HG03066 (cell line): ENCODE measurements around the gene SLC8A1.

ENCODE experiments used
- ATAC-seq: cut with Tn5 transposase; IDR thresholded peaks from one replicate; pipeline ENCODE4 v1.9.1; 2021; ENCODE audit warnings: low read depth; ENCODE audit not compliant: unreplicated experiment

Gene SLC8A1

GRCh38 chr2:40128796-40129195, 323.1 kb downstream of the SLC8A1 start:
- no peak for ATAC-seq

DNA sequence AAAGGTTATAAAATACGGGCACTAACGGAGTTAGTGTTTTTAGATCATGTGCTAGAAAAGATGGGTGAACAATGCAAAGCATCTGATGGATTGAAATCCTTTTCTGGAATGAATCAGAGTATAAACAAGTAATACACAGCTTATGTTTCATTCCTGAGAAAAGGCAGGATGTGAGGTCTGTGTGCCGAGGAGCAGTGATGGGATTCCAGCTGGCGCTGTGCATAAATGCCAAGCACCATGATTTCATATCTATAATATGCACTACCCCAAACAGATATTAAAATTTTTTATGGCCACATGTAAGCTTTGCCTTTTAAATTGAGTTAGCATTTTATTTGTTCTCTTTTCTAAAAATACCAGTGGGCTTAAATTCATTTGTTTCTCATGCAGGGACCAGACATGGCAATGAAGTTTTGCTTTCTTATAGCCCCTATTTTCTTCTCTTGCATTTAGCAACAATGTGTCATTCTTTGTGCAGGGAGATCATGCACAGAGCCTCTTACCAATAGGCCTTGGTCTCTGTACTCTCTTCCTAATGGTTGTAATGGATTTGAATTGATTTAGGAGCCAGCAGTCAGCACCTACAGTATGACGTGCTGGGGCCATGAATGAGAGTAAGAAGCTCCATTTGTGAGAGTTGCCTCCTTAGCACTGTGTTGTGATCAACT, 323.9 kb downstream of the SLC8A1 start:
- ATAC-seq = no peak

DNA sequence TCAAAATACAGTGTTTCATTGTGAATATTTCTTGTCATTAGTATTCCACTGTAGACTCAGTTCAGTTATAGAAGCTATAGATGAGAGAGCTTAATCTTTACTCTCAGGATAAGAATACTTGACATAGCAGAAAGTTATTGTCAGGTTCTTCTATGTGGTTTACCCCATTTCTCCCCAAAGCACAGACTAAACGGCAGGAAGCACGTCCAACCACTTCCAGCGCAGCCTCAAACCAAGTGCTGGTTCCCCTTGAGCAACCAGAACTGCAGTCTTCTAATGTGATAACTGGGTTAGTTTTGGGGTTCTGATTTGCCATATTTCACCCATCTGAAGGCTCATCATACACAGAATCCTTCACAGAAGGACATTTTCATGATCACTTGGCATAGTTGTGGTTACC, 324.7 kb downstream of the SLC8A1 start:
- no peak for ATAC-seq

GRCh38 chr2:40126006-40126405, 325.9 kb downstream of the SLC8A1 start:
- no peak for ATAC-seq

DNA sequence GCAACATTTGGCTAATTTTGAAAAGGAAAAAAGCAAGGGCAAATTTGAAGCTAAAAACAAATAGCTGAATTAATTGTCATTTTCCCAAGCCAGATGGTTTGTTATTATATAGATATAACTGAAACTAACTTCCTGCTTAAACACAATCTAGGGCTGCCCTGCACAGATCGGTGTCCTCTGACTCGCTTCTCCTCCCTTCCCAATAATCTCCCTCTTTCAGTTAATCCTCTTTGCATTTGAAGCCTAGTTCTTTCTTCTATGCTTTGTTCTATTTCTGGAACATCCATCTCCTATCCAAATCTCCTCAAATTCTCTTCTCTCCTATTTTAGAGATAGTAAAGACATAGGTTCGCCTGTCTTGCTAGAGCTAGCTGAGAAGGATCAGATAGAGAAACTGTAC, 328.1 kb downstream of the SLC8A1 start:
- ATAC-seq = no peak

DNA sequence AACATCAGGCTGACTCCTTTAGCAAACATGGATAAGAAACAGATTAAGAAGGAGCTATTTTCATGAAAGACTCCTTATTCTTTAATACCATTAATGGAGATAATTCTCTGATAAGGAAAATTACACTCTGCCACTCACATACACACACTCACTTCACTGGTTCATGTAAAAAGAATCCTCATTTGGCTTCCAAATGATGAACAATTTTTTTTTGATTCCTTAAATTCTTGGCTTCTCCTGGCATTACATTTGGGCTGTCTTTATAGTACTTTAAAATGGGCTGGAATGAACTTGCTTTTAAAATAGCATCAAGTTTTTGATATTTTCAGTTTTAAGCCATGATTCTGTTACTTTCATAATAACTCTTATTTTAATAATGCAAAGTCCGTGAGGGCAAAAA, 328.6 kb downstream of the SLC8A1 start:
- ATAC-seq = no peak

DNA sequence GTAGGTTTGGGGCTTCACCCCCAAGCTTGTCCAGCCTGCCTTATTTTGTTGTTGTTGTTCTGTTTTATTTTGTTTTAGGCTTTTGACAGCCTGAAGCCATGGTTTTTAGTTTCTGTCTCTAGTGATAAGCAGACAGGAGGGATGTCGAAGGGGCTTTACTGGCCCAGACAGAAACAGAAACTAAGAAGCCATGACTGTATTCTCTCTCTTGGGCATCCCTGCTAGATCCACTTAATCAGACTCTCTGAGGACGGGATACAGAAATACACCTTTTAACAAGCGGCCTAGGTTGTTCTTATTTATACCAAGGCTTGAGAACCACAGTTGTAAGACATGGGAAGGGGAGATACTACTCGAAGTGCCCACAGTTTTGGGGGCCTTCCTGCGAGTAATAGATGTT, 330.9 kb downstream of the SLC8A1 start:
- no peak for ATAC-seq

DNA sequence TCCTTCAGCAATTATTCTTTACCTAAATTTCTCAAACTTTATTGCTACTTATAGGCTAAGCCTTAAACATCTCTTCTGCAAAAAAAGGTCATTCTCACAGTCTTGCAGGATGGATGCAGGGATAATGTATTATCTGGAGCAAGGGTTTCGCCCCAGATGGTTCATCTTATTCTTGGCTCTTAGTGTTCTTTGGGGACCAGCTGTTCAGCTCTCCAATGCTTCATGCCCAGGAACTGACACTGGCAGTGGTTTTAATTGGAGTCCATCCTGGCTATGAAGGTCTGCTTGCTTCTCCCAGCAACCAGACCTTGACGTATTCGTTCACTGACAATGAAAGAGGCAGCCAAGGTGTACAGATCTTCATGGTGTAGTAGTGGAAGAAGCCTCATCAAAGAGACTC, 331.9 kb downstream of the SLC8A1 start:
- no peak for ATAC-seq

DNA sequence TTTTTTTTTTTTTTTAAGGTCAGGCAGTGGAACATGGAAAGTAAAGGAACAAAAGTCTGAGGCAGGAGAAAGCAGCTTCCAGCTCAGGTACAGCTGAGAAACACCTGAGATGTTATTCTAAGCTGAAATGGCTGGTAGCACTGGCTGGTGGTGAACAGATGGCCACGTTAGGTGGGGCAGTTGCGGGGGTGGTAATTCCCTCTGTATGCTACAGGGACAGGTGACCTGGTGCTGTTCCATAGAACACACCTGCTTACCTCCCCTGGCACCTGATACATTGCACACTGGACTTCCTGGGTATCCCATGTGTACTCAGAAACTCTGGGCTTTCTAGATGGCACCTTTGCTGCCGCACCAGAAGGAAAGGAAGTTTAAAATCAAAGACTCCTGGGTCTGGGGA, 333.3 kb downstream of the SLC8A1 start:
- ATAC-seq = no peak

GRCh38 chr2:40115894-40116293, 336.0 kb downstream of the SLC8A1 start:
- no peak for ATAC-seq

GRCh38 chr2:40115348-40115747, 336.5 kb downstream of the SLC8A1 start:
- ATAC-seq = no peak

DNA sequence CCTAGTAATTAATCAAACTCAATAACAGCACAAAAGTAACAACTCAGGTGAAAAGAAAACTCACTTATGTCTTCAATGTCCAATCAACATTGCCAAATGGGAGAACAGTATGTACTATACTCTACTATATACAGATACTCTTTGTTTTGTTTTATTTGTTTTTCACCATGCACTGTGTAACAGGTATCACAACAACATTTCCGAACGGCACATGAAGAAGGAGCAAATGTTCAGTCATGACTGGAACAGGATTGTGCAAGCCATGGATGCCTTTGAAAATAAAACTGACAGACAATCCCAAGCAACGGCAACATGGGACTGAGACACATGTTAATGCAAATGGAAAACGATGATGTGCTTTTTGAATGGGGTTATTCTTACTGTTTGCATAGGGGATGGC, 337.9 kb downstream of the SLC8A1 start:
- no peak for ATAC-seq

- no peak for ATAC-seq
These were observed 338.5 kb downstream of the SLC8A1 start for GRCh38 chr2:40113272-40113968.

- no peak for ATAC-seq
These were observed 342.5 kb downstream of the SLC8A1 start for GRCh38 chr2:40109381-40109780.

- no peak for ATAC-seq
These were observed 343.0 kb downstream of the SLC8A1 start for GRCh38 chr2:40108851-40109250.

DNA sequence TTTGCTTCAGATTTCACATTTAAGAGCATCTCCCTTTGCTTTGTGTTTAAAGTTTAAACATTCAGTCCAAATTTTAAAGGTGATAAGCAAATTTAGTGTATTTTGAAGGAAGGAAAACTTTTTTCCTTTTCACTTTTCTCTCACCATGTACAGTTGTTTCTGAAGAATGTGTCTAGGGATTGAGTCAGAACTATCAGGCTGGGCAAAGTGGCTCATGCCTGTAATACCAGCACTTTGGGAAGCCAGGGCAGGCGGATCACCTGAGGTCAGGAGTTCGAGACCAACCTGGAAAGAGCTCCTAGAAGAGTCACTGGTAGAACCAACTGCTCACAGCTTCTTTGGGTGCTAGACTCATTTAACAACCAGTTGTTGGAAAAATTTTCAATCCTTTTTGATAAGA, 345.8 kb downstream of the SLC8A1 start:
- ATAC-seq = no peak

GRCh38 chr2:40105593-40105992, 346.3 kb downstream of the SLC8A1 start:
- ATAC-seq = no peak

DNA sequence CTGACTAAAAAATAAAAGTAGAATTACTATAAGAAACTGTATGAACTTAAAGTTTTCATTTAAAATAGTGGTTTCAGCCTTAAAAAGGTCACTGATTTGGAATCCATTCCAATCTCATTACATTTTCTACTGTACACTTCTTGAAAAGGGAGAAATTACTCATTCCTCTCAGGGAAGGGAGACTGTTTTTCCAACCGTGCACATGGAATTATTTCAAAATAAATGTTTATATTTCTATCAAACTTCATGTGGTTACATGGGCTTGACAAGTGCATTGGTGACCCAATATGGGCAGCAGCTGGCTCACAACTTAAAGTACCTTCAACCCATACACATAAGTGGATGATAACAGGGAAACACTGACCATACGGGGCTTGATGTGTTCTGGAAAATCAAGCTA, 348.3 kb downstream of the SLC8A1 start:
- no peak for ATAC-seq

GRCh38 chr2:40103163-40103562, 348.7 kb downstream of the SLC8A1 start:
- no peak for ATAC-seq

DNA sequence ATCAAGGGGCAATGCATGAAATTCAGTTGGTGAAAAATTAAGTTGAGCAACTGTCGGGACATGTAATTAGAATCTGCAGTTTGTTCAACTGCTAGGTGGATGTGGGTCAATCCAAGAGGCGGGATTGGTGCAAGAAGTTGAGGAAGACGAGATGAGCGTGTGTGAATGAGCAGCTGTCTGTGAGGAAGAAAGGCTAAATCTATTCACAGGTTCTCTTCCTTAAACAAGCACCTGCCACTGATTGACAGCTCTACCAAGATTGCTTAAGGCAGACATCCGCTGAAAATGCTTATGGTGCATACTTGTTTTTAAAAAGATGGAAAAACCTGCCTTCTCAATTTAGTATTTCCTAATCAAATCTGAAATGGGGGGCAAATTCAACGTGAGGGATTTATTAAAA, 349.4 kb downstream of the SLC8A1 start:
- no peak for ATAC-seq

- no peak for ATAC-seq
These were observed 350.7 kb downstream of the SLC8A1 start for GRCh38 chr2:40101131-40101575.

DNA sequence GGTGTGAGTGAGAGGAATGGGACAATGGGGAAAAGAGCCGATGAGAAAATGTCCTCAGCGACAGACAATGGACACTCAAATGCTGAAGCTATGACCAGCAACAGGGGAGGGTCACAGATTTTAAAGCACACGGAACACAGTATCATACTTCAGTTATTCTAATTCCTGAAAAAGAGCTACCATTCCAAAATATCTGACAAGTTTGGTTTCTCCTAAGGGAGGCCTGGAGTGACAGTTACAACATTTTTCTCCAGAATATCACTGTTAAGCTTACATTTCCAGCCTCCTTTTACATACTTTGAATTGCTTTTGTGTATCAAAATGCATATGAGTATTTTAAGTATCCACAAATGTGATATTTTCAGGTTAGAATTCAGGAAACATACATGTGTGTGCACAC, 351.2 kb downstream of the SLC8A1 start:
- no peak for ATAC-seq
